Neural cell (in vitro differentiated cells): ENCODE measurements around the gene DENND5B.
"Not testable (repeated sequence)": the region's sequence is repeated elsewhere in the genome, so short reads cannot be mapped to it uniquely, and the experiment has no call there.

Experiments
- POLR2AphosphoS5 ChIP-seq: IDR thresholded peaks from 2 replicates; pipeline ENCODE4 v1.6.1; 2012
- TF ChIP-seq, protein P1 (sequence below): fragments of 450-650 bp; IDR thresholded peaks from 2 replicates; pipeline ENCODE4 v1.5.1; 2014; ENCODE audit warnings: antibody characterized with exemption, mild to moderate bottlenecking, moderate library complexity; ENCODE audit not compliant: poor library complexity, severe bottlenecking
- TF ChIP-seq, protein P2 (sequence below): IDR thresholded peaks from 2 replicates; pipeline ENCODE4 v1.6.1; 2012; ENCODE audit warnings: borderline replicate concordance

DNA sequence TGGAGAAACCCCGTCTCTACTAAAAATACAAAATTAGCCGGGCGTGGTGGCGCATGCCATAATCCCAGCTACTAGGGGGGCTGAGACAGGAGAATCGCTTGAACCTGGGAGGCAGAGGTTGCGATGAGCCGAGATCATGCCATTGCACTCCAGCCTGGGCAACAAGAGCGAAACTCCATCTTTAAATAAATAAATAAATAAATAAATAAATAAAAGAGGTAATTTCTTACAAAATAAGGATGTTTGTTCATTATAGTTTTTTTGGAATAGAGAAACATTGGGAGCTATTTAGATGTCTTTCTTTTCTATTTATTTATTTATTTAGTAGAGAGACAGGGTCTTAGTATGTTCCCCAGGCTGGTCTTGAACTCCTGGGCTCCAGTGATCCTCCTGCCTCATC, 213.7 kb downstream of the DENND5B start:
- TF ChIP-seq, protein P1, sequence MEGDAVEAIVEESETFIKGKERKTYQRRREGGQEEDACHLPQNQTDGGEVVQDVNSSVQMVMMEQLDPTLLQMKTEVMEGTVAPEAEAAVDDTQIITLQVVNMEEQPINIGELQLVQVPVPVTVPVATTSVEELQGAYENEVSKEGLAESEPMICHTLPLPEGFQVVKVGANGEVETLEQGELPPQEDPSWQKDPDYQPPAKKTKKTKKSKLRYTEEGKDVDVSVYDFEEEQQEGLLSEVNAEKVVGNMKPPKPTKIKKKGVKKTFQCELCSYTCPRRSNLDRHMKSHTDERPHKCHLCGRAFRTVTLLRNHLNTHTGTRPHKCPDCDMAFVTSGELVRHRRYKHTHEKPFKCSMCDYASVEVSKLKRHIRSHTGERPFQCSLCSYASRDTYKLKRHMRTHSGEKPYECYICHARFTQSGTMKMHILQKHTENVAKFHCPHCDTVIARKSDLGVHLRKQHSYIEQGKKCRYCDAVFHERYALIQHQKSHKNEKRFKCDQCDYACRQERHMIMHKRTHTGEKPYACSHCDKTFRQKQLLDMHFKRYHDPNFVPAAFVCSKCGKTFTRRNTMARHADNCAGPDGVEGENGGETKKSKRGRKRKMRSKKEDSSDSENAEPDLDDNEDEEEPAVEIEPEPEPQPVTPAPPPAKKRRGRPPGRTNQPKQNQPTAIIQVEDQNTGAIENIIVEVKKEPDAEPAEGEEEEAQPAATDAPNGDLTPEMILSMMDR = not testable (repeated sequence)
- TF ChIP-seq, protein P2, sequence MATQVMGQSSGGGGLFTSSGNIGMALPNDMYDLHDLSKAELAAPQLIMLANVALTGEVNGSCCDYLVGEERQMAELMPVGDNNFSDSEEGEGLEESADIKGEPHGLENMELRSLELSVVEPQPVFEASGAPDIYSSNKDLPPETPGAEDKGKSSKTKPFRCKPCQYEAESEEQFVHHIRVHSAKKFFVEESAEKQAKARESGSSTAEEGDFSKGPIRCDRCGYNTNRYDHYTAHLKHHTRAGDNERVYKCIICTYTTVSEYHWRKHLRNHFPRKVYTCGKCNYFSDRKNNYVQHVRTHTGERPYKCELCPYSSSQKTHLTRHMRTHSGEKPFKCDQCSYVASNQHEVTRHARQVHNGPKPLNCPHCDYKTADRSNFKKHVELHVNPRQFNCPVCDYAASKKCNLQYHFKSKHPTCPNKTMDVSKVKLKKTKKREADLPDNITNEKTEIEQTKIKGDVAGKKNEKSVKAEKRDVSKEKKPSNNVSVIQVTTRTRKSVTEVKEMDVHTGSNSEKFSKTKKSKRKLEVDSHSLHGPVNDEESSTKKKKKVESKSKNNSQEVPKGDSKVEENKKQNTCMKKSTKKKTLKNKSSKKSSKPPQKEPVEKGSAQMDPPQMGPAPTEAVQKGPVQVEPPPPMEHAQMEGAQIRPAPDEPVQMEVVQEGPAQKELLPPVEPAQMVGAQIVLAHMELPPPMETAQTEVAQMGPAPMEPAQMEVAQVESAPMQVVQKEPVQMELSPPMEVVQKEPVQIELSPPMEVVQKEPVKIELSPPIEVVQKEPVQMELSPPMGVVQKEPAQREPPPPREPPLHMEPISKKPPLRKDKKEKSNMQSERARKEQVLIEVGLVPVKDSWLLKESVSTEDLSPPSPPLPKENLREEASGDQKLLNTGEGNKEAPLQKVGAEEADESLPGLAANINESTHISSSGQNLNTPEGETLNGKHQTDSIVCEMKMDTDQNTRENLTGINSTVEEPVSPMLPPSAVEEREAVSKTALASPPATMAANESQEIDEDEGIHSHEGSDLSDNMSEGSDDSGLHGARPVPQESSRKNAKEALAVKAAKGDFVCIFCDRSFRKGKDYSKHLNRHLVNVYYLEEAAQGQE = not testable (repeated sequence)
- TF ChIP-seq POLR2AphosphoS5 = not testable (repeated sequence)
